Measurements from ENCODE around the gene NUP133.

NUP133 gene

GRCh38 chr1:229507951-229508822 is at the start of gene NUP133:
NUP133 (minus strand) TSS chr1:229508341; CDS start chr1:229508249, 92 bp downstream.
- no peaks in the 10 kb centered on the region for H4K20me1 ChIP-seq (ENCODE audit: insufficient read depth)
- H3K9ac ChIP-seq: peak within 1 kb of the TSS; percentile 88
- H3K4me1 ChIP-seq (ENCODE audit: low read depth, poor library complexity, severe bottlenecking): peaks cover 17% of the 10 kb centered on the region
- peaks cover 27% of the 10 kb centered on the region for H3K79me2 ChIP-seq (ENCODE audit: insufficient read depth, low read depth)
- TF ChIP-seq CTCF (conservative IDR thresholded peaks at IDR 0.05; ENCODE audit: low read depth, low read length): no peak
- no peaks in the 10 kb centered on the region for H3K27me3 ChIP-seq (ENCODE audit: insufficient read depth, low read depth)
- H3K27ac ChIP-seq: peak within 1 kb of the TSS; percentile 86
- H3K4me3 ChIP-seq (IDR thresholded peaks at IDR 0.05; ENCODE audit: insufficient read depth, low read depth, low read length): peak within 1 kb of the TSS; percentile 53
- peak within 1 kb of the TSS; percentile 85 for H2AFZ ChIP-seq (ENCODE audit: low read depth)
- H3K36me3 ChIP-seq (ENCODE audit: insufficient read depth): no peaks in the 10 kb centered on the region
- peak within 1 kb of the TSS; percentile 52 for H3K4me2 ChIP-seq

DNA sequence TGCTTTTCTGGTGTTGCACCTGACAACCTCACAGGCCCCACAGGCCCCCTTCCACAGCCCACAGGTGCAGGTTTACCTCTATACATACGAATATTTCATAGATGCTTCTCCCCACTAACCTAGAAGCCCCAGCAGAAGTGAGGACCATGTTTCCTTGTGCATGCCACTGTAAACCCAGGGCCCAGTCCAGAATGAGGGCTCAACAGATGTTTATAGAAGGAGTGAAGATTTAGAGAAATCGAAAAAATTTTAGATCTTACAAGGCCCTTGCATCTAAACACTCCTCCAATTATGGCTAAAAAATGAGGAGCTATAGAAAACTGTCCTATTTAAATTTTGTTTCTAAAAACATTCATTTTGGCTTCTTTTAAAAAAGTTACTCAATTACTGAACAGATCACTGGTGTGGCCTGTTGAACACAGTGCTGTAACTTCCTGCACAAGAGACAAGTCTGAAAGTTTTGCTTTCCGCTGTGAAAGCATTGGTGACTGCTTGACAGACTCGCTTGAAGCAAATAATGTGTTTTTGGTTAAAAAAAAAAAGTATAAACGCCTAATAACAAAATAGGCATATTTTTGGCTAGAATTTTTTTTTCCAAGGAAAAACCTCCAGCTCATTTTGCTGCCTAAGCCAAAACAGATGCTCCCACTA is 49.2 kb upstream of the NUP133 start:
- Histone ChIP-seq H3K27ac (peak overlapping the region; percentile 83), H3K9ac (peak overlapping the region; percentile 66), H3K4me3 (IDR thresholded peaks at IDR 0.05; ENCODE audit: insufficient read depth, low read depth, low read length) (no peak overlapping the region), H3K4me2 (peak overlapping the region; percentile 97), H3K4me1 (ENCODE audit: low read depth, poor library complexity, severe bottlenecking) (peaks cover 43% of the 10 kb centered on the region), H4K20me1 (ENCODE audit: insufficient read depth) (no peaks in the 10 kb centered on the region), H3K36me3 (ENCODE audit: insufficient read depth) (no peaks in the 10 kb centered on the region), H2AFZ (ENCODE audit: low read depth) (no peak overlapping the region), H3K79me2 (ENCODE audit: insufficient read depth, low read depth) (peaks cover 57% of the 10 kb centered on the region), H3K27me3 (ENCODE audit: insufficient read depth, low read depth) (no peaks in the 10 kb centered on the region)
- TF ChIP-seq CTCF (conservative IDR thresholded peaks at IDR 0.05; ENCODE audit: low read depth, low read length): no peak

- Histone ChIP-seq H3K27me3 (ENCODE audit: insufficient read depth, low read depth) (no peaks in the 10 kb centered on the region), H3K9ac (peak overlapping the region; percentile 66), H3K36me3 (ENCODE audit: insufficient read depth) (no peaks in the 10 kb centered on the region), H3K4me3 (IDR thresholded peaks at IDR 0.05; ENCODE audit: insufficient read depth, low read depth, low read length) (peak overlapping the region; percentile 90), H4K20me1 (ENCODE audit: insufficient read depth) (no peaks in the 10 kb centered on the region), H2AFZ (ENCODE audit: low read depth) (peak overlapping the region; percentile 3; the same call in 1 of the 2 replicates), H3K79me2 (ENCODE audit: insufficient read depth, low read depth) (peaks cover 79% of the 10 kb centered on the region), H3K27ac (peak overlapping the region; percentile 83), H3K4me1 (ENCODE audit: low read depth, poor library complexity, severe bottlenecking) (peaks cover 66% of the 10 kb centered on the region), H3K4me2 (peak overlapping the region; percentile 97)
- no peak for TF ChIP-seq CTCF (conservative IDR thresholded peaks at IDR 0.05; ENCODE audit: low read depth, low read length)
Measured at GRCh38 chr1:229554886-229555621, 46.9 kb upstream of the NUP133 start.

- Histone ChIP-seq H3K4me1 (ENCODE audit: low read depth, poor library complexity, severe bottlenecking) (peaks cover 73% of the 10 kb centered on the region), H4K20me1 (ENCODE audit: insufficient read depth) (no peaks in the 10 kb centered on the region), H3K27ac (peak overlapping the region; percentile 83), H3K4me2 (peak overlapping the region; percentile 97), H3K27me3 (ENCODE audit: insufficient read depth, low read depth) (no peaks in the 10 kb centered on the region), H2AFZ (ENCODE audit: low read depth) (no peak overlapping the region), H3K9ac (peak overlapping the region; percentile 66; the same call in 1 of the 2 replicates), H3K79me2 (ENCODE audit: insufficient read depth, low read depth) (peaks cover 93% of the 10 kb centered on the region), H3K36me3 (ENCODE audit: insufficient read depth) (no peaks in the 10 kb centered on the region; the same call in 1 of the 2 replicates), H3K4me3 (IDR thresholded peaks at IDR 0.05; ENCODE audit: insufficient read depth, low read depth, low read length) (no peak overlapping the region)
- no peak for TF ChIP-seq CTCF (conservative IDR thresholded peaks at IDR 0.05; ENCODE audit: low read depth, low read length)
Measured at GRCh38 chr1:229553621-229554130, 45.5 kb upstream of the NUP133 start.

Measured in KMS-11 (cell line).